Measurements from ENCODE around the gene CCNY. TPM values are rescaled to one million over a fixed set of nuclear protein-coding genes. Genes with fewer than 3 reads are reported as not detected.

The CCNY gene
- total and polyA plus RNA-seq, 2 experiments from 2014 or later = 38.9 to 79.9 TPM

- no peak for DNase-seq (ENCODE audit: low read depth in 1 of 2, low spot score in 1 of 2)
- Histone ChIP-seq H3K36me3 (no peaks in the 10 kb centered on the region), H3K27ac (no peak overlapping the region), H3K9me3 (ENCODE audit: low read depth) (no peaks in the 10 kb centered on the region), H3K4me1 (ENCODE audit: low read depth) (peaks cover 10% of the 10 kb centered on the region), H3K4me3 (no peak overlapping the region), H3K27me3 (no peaks in the 10 kb centered on the region)
- TF ChIP-seq CTCF (IDR thresholded peaks at IDR 0.05; ENCODE audit: low read depth, low read length) = no peak
Measured at GRCh38 chr10:35505241-35505873, 169.0 kb downstream of the CCNY start.

- DNase-seq (ENCODE audit: low read depth in 1 of 2, low spot score in 1 of 2) = no peak
- Histone ChIP-seq H3K36me3 (peaks cover 4% of the 10 kb centered on the region), H3K9me3 (ENCODE audit: low read depth) (no peaks in the 10 kb centered on the region), H3K27me3 (no peaks in the 10 kb centered on the region), H3K4me1 (ENCODE audit: low read depth) (peaks cover 10% of the 10 kb centered on the region), H3K4me3 (no peak overlapping the region), H3K27ac (no peak overlapping the region)
- TF ChIP-seq CTCF (IDR thresholded peaks at IDR 0.05; ENCODE audit: low read depth, low read length) = no peak
Measured at GRCh38 chr10:35506741-35507140, 170.4 kb downstream of the CCNY start.

GRCh38 chr10:35507519-35508109 lies 171.3 kb downstream of the CCNY start:
- TF ChIP-seq CTCF (IDR thresholded peaks at IDR 0.05; ENCODE audit: low read depth, low read length) = no peak
- H3K27ac ChIP-seq = no peak overlapping the region
- no peak overlapping the region for H3K4me3 ChIP-seq
- H3K4me1 ChIP-seq (ENCODE audit: low read depth) = peaks cover 10% of the 10 kb centered on the region
- no peak for DNase-seq (ENCODE audit: low read depth in 1 of 2, low spot score in 1 of 2)
- peaks cover 4% of the 10 kb centered on the region for H3K36me3 ChIP-seq
- H3K27me3 ChIP-seq = no peaks in the 10 kb centered on the region
- no peaks in the 10 kb centered on the region for H3K9me3 ChIP-seq (ENCODE audit: low read depth)

GRCh38 chr10:35508647-35509046 lies 172.3 kb downstream of the CCNY start:
- Histone ChIP-seq H3K9me3 (ENCODE audit: low read depth) (no peaks in the 10 kb centered on the region), H3K27ac (no peak overlapping the region), H3K4me1 (ENCODE audit: low read depth) (peaks cover 8% of the 10 kb centered on the region), H3K4me3 (no peak overlapping the region), H3K27me3 (no peaks in the 10 kb centered on the region), H3K36me3 (peaks cover 4% of the 10 kb centered on the region)
- TF ChIP-seq CTCF (IDR thresholded peaks at IDR 0.05; ENCODE audit: low read depth, low read length) = no peak
- DNase-seq (ENCODE audit: low read depth in 1 of 2, low spot score in 1 of 2) = no peak

DNA sequence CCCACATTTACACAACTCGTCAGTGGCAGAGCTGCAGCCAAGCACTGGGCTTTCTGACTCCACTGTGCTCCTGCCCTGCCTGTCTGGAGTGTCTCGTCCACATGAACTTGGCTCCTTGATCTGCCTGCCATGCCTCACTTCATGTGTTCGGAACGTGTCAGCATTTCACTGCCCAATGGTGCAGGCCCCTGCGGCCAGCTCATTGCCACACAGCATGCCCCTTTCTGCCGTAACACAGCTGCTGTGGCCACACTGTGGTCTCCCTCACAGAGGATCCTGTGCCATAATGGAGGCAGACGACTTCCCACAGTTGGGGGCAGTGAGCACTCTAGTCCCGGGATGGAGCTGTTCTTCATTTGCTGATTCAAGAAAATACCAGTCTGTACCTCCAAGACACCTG lies 174.6 kb downstream of the CCNY start:
- H3K4me1 ChIP-seq (ENCODE audit: low read depth) = peaks cover 7% of the 10 kb centered on the region
- no peak overlapping the region for H3K4me3 ChIP-seq
- H3K27me3 ChIP-seq = no peaks in the 10 kb centered on the region
- peaks cover 4% of the 10 kb centered on the region for H3K36me3 ChIP-seq
- no peaks in the 10 kb centered on the region for H3K9me3 ChIP-seq (ENCODE audit: low read depth)
- no peak for DNase-seq (ENCODE audit: low read depth in 1 of 2, low spot score in 1 of 2)
- TF ChIP-seq CTCF (IDR thresholded peaks at IDR 0.05; ENCODE audit: low read depth, low read length) = no peak
- no peak overlapping the region for H3K27ac ChIP-seq

Measured in cardiac muscle cell (in vitro differentiated cells and primary cell).